Activated naive CD4-positive, alpha-beta T cell treated with Interleukin-2 at 50 U/mL for 16 hours (primary cell): Measurements from ENCODE around the gene MAML1.
"Not testable (repeated sequence)": the region's sequence is repeated elsewhere in the genome, so short reads cannot be mapped to it uniquely, and the experiment has no call there.

Source experiments
- DNase-seq: peaks from one replicate; pipeline ENCODE4 v3.0.0-alpha.2; 2020

MAML1 gene

DNA sequence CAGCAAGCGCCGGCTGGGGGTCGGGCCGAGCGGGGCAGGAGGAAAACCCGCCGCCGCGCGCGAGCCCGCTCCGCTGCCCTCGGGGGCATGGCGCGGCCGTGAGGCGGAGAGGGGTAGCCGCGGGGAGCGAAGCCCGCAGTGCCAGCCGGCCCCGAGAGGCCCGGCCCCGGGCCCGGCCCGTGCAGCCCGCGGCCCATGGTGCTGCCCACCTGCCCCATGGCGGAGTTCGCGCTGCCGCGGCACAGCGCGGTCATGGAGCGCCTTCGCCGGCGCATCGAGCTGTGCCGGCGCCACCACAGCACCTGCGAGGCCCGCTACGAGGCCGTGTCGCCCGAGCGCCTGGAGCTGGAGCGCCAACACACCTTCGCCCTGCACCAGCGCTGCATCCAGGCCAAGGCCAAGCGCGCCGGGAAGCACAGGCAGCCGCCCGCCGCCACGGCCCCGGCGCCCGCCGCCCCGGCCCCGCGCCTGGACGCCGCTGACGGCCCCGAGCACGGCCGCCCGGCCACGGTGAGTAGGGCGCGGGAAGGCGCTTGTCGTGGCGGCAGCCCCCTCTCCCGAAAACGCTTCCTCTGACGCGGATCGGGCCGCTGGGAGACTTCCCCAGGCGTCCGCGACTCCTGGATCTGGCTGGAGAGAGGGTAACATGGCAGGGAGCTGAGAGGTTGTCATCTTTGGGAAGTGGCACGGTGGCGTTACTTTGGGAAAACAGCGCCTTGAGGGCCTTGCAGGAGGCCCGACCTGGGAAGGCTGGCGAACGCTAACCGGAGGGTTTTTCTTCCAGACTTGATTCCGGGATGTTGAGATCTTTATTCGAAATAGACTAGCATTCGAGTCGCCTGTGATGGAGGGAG is 523 bp downstream of the MAML1 start:
- DNase-seq = peak; percentile 49

DNA sequence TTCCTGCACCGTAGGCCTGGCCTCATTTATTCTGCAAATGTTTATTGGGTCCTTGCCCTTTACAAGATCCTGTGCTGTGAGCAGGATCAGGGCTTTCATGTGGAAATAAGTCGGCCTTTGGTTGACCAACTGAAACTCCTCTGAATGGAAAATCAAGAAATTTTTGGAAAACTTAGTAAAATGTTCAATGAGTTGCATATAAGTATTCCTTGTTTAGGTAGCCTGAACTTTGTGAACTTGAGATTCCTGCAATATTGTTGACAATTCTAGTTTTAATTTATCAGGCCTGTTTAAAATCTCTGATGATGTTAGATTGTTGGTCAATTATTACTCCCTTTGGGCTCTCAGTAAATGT is 1.1 kb downstream of the MAML1 start:
- no peak for DNase-seq

DNA sequence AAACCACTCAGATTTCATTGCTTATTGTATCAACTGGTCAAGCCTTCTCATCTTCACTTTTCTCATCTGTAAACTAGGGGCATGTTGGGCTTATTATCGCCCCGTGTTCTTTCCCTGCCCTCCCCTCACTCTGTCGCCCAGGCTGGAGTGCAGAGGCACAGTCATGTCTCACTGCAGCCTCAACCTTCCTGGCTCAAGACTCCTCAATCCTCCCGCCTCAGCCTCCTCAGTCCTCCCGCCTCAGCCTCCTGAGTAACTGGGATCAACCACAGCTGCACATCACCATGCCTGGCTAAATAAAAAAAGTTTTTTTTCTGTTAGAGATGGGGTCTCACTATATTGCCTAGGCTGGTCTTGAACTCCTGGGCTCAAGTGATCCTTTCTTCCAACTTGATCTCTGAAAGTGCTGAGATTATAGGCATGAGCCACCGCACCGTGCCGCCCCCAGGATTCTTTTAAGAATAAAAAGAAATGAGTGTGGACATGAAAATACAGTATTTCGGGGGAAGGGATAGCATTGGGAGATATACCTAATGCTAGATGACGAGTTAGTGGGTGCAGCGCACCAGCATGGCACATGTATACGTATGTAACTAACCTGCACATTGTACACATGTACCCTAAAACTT is 2.0 kb downstream of the MAML1 start:
- DNase-seq = no peak

DNA sequence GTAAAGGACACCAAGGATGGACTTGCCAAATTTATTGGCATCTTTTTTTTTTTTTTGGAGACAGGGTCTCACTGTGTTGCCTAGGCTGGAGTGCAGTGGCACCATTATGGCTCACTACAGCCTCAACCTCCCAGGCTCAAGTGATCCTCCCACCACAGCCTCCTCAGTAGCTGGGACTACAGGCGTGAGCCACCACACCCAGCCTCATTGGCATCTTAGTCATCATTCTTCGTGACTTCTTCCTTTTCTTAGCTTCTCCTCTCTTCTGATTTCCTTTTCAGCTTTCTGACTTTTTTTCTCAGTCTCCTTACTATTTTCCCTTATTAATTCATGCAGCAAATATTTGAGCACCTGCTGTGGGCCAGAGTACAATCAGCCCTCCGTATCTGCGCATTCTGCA is 6.1 kb downstream of the MAML1 start:
- no peak for DNase-seq

DNA sequence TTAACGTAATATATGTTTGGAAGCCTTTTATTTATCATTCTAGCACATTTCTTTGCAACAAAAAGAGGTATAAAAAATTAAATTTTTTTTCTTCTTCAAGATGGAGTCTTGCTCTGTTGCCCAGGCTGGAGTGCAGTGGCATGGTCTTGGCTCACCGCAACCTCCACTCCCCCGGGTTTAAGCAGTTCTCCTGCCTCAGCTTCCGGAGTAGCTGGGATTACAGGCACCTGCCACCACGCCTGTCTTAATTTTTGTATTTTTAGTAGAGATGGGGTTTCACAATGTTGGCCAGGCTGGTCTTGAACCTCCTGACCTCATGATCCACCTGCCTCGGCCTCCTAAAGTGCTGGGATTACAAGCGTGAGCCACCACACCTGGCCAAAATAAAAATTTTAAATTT is 11.5 kb downstream of the MAML1 start:
- not testable (repeated sequence) for DNase-seq

DNA sequence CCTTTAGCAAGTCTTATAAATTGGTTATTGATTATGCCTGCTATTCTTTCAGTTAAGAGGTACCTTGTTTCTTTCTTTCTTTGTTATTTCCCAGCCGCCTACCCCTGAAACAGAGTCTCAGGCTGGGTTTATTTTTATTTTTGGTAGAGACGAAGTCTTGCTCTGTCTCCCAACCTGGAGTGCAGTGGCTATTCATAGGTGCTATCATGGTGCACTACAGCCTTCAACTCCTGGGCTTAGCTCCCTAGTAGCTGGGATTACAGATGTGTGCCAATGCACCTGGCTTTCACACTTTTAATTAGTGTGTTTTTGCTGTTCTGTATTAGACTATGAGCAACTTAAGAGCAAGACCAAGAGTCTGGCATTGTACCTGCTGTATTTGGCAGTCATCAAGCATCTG is 14.2 kb downstream of the MAML1 start:
- DNase-seq = no peak

DNA sequence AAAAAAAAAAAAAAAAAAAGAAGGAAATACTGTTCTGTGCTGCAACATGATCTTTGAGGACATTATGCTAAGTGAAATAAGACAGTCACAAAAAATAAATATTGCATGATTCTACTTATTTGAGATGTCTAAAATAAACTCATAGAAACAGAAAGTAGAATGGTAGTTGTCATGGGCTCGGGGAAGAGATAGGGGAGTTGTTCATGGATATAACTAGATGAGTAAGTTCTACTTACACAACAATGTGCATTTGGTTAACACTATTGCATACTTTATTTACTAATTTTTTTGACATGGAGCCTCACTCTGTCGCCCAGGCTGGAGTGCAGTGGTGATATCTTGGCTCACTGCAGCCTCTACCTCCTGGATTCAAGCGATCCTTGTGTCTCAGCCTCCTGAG is 15.2 kb downstream of the MAML1 start:
- DNase-seq = no peak

DNA sequence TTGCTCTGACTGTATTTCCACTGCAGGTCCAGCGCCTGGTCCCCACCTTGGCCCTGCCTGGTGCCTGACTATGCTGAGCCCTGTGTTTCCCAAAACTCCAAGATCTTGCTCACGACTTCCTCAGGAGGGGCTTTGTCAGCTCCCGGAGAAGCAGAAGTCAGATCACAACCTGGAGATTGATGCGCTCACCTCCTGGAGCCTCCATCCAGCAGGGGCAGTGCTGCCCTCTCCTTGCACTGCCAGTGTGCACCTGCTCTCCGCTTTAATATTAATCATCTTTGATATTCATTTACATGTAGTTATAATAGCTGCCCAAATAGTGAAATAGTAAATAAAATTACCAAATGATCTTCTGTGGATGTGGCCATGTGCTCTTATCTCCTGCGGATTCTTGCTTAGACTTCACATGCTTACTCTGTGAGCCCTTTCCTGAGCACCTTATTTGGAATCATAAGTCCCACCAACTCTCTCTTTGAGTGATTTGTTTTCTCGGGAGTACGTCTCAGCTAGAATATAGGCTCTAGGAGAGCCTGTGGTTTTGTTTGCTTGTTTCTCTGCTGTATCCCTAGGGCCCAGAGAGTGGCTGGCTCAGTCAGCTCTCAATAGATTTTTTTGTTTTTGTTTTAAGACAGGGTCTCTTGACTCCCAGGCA is 17.4 kb downstream of the MAML1 start:
- no peak for DNase-seq

DNA sequence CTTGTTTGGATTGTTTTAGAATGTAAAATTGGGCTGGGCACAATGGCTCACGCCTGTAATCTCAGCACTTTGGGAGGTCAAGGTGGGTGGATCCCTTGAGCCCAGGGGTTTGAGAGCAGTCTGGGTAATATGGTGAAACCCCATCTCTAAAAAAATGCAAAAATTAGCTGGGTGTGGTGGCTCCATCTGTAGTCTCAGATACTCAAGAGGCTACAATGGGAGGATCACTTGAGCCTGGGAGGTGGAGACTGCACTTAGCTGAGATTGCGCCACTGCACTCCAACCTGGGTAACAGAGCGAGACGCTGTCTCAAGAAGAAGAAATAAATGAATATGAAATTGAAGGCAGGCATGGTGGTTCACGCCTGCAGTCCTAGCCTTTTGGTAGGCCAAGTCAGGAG is 21.3 kb downstream of the MAML1 start:
- no peak for DNase-seq

DNA sequence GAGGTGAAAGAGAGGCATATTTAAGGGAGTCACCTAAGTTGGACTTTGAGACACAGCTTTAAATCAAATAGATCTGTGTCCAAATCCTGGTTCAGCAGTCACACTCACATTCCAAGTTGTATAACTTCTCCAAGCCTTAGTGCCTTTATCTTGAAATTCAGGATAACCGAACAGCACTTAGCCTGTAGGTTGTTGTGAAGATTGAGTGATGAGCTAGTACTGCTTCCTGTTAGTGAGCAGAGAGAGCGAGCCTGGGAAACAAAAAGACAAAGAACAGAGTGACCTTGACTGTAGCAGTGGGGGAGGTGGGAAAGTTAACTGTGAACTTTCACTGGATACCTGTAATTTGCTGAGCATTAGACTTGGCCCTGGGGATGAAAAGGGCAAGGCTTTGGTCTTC is 22.4 kb downstream of the MAML1 start:
- DNase-seq = no peak

DNA sequence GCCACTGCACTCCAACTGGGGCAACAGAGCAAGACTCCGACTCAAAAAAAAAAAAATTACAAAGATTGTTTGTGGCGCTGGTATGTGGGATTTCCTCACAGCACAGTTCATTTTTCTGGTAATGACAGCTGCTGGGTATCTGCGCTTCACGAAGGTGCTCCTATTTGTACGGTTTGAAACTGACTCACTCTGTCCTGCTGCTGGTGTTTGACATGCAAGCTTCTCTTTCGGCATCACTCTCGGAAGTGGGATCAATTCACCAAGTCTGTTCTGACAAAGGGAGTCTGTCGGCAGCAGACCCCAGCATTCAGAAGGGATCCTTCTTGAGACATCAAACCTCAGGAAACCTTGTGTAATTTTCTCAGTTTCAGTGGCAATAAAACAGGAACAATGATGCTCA is 26.3 kb downstream of the MAML1 start:
- no peak for DNase-seq

DNA sequence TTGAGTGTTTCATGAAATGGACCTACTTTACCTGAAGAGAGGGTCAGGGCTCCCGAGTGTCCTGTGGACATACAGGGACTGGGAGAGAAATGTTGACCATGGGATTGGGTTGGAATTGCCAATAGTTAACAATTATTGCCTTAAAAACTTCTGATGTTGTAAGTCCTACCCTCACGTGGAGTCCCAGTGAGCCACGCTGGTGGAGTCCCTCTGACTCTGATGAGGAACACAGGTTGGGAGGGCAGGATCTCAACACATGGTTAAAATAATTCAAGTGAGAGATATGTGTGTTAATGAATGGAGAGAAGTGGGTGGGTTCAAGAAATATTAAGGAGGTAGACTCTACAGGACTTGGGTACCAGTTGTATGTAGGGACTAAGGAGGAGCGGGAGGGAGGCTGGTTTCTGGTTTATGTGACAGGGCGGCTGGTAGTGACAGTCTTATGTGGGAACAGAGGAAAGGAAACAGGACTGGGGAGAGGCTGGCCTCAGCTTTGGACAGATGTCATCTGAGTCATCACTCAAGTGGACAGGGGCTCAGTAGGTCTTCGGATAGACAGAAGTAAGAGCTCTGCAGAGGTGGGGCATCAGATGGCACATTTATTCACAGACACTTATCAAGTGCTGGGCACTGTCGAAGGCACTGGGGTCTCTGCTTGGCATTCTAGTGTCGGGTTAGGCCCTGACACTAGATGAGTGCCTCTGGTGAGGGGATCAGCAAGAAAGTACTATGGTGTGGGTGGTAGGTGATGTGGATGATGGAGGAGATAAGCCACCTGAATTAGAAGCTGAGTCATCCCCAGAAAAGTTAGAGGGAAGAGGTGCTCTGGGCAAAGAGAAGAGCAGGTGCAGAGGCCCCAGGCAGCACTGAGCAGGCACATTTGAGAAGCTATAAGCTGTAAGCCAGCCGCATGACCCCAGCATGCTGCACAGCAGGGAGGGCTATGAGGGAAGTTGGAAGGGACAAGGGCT is 27.2 kb downstream of the MAML1 start:
- peak; percentile 27 for DNase-seq

DNA sequence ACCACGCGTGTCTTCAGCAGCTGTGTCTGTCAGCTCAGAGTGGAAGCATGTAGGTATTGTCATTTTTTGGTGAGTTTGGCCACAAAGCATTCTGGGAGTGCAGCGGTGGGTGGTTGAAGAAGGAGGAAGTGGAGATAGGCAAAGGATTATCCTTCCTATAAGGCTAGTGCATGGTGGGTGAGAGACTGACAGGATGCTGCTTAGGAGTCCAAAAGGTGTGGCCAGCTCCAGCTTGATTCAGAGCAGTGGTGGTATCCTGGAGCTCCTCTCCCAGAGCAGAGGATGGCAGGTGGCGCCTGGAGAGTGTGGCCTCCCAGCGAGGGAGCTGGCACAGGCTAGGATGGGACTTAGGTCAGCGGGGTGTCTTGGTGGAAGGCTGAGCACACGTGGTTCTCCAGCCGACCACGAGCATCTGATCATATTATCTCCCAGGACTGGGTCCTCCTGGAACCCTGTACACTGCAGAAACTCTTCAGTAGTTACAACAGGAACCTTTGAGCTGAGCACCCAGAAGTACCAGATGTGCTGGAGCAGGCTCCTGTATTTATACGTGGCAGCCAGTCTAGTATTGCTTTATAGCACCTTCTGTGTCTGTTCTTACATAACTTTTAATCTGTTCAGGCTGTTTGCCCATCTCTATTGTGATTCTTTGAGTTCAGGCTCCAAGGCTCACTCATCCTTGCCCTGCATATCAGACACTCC is 29.6 kb downstream of the MAML1 start:
- DNase-seq = peak; percentile 9

DNA sequence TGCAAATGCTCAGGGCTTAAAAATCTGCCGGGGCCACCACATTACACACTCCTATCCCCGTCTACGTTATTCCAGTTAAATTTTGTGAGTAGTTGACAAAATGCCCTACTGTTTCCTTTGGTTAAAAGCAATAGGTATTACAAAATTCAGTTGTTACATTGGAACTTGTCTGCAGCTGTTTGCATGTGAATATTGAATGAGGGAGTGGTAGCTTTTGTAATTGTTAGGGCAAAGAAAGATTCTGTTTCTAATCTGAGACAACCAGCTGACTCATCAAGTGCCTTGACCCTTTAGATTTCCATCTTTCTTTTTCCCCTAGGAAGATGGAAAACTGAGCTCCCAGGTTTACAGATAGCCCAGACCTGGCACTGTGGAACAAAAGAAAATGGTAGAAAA is 30.2 kb downstream of the MAML1 start:
- DNase-seq = no peak

DNA sequence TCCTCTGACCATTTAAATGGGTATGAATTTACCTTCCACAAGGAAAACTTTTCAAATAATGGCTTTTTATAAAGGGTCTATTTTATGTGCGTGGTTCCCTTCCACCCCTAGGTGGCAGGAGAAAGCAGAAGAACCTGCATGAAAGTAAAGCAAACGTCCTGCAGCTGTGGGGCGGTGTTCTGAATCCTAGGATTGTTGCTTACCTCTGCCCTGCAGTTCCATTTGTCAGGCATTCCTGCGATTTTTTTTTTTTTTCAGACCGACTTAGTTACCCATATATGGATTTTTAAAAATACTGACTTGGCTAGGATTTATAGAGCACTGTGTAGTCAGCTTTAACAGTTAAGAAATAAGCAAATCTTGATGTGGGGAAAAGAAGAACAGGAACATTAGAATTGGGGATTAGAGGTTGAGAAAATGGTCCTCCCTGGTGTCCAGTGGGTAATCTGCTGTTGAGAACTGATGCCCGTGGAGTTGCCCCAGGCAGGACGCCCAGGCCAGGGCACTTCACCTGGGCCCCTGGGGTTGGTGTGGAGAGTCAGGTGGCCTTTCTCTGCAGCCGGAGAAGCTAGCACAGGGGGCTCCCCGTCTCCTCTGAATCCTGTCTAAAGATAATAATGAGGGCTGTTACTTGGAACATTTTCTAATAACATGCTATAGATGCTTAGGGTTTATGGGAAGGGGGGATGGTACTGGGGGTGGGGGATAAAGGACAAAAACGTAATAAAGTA is 30.8 kb downstream of the MAML1 start:
- DNase-seq = peak; percentile 48

DNA sequence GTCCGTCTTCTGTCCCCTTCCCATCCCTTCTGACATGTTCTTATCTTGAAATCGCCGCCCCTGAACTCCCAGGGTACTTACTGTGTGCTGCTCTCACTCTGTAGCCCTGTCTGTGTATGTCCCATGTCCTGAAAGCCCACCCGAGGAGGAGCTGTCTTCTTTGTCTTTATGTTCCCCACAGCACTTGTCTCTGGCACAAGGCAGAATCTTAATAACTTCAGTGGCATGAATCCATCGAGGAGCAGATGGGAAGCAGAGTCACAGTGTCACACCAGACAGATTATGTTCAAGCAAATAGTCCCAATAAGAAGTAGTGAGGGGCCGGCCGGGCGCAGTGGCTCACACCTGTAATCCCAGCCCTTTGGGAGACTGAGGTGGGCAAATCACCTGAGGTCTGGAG is 31.4 kb downstream of the MAML1 start:
- no peak for DNase-seq

DNA sequence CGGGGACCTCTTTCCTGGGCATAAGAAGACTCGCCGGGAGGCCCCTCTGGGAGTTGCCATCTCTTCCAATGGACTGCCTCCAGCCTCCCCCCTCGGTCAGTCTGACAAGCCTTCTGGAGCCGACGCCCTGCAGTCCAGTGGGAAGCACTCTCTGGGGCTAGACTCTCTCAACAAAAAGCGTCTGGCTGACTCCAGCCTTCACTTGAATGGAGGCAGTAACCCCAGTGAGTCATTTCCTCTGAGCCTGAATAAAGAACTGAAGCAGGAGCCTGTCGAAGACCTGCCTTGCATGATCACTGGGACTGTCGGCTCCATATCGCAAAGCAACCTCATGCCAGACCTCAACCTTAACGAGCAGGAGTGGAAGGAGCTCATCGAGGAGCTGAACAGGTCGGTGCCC is 32.8 kb downstream of the MAML1 start:
- DNase-seq = no peak

DNA sequence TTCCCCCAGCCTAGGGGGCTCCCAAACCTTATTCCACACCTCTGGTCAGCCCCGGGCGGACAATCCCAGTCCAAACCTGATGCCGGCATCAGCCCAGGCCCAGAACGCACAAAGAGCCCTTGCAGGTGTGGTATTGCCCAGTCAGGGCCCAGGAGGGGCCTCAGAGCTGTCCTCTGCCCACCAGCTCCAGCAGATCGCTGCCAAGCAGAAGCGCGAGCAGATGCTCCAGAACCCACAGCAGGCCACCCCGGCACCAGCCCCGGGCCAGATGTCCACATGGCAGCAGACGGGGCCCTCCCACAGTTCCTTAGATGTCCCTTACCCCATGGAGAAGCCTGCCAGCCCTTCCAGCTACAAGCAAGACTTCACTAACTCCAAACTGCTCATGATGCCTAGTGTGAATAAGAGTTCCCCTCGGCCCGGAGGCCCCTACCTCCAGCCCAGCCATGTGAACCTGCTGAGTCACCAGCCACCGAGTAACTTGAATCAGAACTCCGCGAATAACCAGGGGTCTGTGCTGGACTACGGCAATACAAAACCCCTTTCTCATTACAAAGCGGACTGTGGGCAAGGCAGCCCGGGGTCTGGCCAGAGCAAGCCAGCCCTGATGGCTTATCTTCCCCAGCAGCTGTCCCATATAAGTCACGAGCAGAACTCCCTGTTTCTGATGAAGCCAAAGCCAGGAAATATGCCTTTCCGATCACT is 33.6 kb downstream of the MAML1 start:
- no peak for DNase-seq

DNA sequence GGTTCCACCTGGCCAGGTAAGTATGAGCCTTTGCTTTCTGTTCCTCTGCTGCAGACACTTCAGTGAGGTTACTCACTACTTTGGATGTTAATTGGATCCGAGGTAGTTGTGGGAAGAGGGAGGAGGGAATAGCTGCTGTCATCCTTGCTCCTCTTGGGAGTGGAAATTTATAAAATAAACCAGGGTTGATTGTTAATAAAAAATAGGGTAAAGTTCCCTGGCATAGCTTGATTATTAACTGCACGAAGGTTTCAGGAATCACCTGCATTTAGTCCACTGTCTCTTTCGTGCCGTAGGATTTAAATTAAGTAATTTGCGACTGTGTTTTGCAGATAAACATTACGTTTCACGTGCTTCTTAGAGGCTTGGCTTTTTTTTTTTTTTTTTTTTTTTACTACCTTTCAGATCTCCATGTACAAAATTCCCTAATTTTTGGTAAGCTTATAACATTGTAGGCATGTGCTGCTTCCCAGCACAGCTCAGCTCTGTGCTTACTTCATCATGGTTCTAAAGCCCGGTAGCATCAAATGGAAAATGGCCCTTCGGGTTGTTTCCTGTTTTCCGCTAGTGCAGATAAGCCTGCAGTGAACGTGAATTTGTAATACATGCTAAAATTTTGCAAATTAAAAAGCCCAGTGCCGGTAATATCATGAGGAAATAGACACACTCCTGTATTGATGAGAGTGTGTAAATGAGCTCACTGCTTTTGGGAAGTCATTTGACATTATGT is 34.3 kb downstream of the MAML1 start:
- no peak for DNase-seq

DNA sequence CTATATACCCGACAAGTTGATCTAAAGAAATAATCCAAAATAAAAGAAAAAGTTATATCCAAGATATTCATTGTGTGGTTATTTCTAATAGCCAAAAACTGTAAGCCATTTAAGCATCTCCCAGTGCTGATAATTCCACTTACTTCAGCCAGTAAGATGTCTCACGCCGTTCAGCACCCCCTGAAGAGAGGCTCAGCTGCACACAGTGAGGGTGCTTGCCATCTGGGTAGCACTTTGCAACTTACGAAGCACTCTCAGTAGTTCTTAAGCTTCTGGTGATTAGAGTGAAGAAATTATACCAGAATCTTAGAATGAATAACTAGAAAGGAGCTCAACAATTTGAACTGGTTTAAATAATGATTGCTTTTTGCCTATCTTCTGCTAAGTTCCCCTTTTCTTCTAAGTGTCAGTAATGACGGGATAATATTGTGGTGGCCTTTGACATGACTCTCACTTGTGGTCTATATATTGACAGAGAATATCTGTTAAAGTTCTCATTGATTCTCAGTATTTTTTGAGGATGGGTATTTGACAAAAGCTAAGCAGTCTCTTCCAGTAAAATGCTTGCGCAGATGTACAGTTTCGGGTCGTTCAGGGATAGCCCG is 35.0 kb downstream of the MAML1 start:
- no peak for DNase-seq
